Ovary (tissue), 9 donors: ENCODE measurements around the gene PA2G4. TPM values are rescaled to one million over a fixed set of nuclear protein-coding genes. Genes with fewer than 3 reads are reported as not detected.
"Not testable (repeated sequence)": the region's sequence is repeated elsewhere in the genome, so short reads cannot be mapped to it uniquely, and the experiment has no call there.

ENCODE experiments used
- DNase-seq, 5 donors: peaks; one replicate each; pipeline ENCODE4 v3.0.0-alpha.2; 2019 to 2020
- H3K27ac ChIP-seq, 2 donors: fragments of 200-600 bp; one replicate each; pipeline versions ENCODE4 v1.5.1 to v1.8.0; 2019 to 2022
- H3K27me3 ChIP-seq: fragments of 200-600 bp; one replicate; pipeline ENCODE4 v1.8.0; 2022
- H3K36me3 ChIP-seq: fragments of 200-600 bp; sonication (generic); one replicate; pipeline ENCODE4 v1.5.1; 2019
- H3K4me1 ChIP-seq: one replicate; pipeline ENCODE4 v1.8.1; 2013; ENCODE audit warnings: mild to moderate bottlenecking, moderate library complexity; ENCODE audit not compliant: insufficient read depth
- H3K4me3 ChIP-seq: fragments of 200-600 bp; sonication (generic); one replicate; pipeline ENCODE4 v1.5.1; 2017
- H3K9me3 ChIP-seq, 2 donors: fragments of 200-600 bp in 1 of 2; sonication (generic) in 1 of 2; one replicate each; pipeline versions ENCODE4 v1.5.1 to v1.8.1; 2013 to 2019; ENCODE audit warnings: mild to moderate bottlenecking in 1 of 2, moderate library complexity in 1 of 2
- EP300 ChIP-seq: sonication (generic); formaldehyde crosslinking; IDR thresholded peaks from one replicate; pipeline ENCODE4 v1.6.1; 2017; ENCODE audit warnings: antibody characterized with exemption
- POLR2A ChIP-seq: fragments of 450-650 bp; IDR thresholded peaks from one replicate; pipeline ENCODE4 v1.6.1; 2017; ENCODE audit warnings: antibody characterized with exemption, mild to moderate bottlenecking, moderate library complexity
- WGBS, 3 donors: extraction: QIAGEN DNeasy Blood & Tissue Kit in 1 of 3; methylation state at CpG; one replicate each; pipeline versions ENCODE4 v1.1.5 to v1.1.7; 2013 to 2017; 5-methylcytosine and 5-hydroxymethylcytosine counted together
- intact Hi-C, 4 donors: fragments of 100-400 bp; cut with DNase I; formaldehyde crosslinking; loops; one replicate each; pipeline versions ENCODE4 v1.11.0 to v1.15.1; 2022 to 2023
- polyA plus RNA-seq, 2 donors: library from polyadenylated mRNA; stranded (reverse); fragments of 200-250 nt in 1 of 2; fragments of 350-450 nt in 1 of 2; fragmentation: Illumina TruSeq in 1 of 2; extraction: RNeasy Lipid Tissue Mini Kit (QIAGEN cat#74804) in 1 of 2; gene quantifications; one replicate each; pipeline ENCODE4 v1.2.3, GENCODE V29; 2013 to 2014
- total RNA-seq, 7 donors: library from RNA; depleted of rRNA in 2 of 7; stranded (reverse); fragments of >200 nt in 2 of 7; fragmentation: NEBNext Ultra II Directional in 3 of 7; extraction: Animal tissue kit (Norgen Biotek cat#: 25700) in 3 of 7; gene quantifications; one replicate each; pipeline versions ENCODE4 v1.1.0 to v1.2.4, GENCODE V29; 2016 to 2023
- TF ChIP-seq, protein P1 (sequence below), 3 donors: fragments of 450-650 bp in 2 of 3; fragments of 200-600 bp in 1 of 3; IDR thresholded peaks; one replicate each; pipeline versions ENCODE4 v1.5.1 to v1.8.0; 2016 to 2022; ENCODE audit warnings: antibody characterized with exemption in 3 of 3, mild to moderate bottlenecking in 1 of 3
- donor health status: DM: no; HTN: no; CAD: no; lungs with moderate emphysema.
- donor health status: DM: no; HTN: no; CAD: no.
- donor health status: Bipolar disorder and iron deficiency.
- donor health status: DM: yes; HTN: yes; CAD: no.
- donor health status: DM: no; HTN: no; CAD: no.
- donor health status: DM: yes; HTN: yes; CAD: no.

Gene PA2G4
- total and polyA plus RNA-seq, 9 donors: 65.6 to 219 (median 79.7) TPM

DNA sequence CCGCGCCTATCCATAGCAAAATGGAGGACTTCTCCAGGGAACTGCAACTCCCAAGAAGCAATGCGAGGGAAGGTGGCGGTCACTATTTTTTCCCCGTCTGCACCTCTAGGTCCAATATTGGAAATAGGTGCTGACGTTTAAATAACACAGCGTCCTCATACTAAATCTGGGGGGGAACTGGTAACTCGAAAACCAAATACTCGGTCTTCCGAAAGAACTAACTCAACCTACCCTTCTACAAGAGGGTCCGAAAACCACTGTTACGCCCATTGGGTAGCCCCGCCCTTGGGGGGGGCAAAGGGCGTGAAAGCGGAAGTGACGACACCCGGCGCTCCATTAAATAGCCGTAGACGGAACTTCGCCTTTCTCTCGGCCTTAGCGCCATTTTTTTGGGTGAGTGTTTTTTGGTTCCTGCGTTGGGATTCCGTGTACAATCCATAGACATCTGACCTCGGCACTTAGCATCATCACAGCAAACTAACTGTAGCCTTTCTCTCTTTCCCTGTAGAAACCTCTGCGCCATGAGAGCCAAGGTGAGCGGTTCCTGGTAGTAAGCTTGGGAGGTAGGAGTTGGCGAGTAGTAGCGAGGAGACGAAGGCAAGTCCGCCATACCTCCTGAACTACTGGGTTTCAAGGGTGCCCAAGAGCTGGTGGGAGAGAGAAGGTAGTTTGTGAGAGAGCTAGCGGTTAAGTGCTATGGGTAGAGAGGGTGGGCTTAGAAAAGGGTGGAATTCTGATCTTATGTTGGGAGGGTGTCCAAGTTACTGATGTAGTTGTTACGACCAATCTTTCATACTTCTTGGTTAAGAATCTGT, 12.1 kb downstream of the PA2G4 start, which contains the start of gene RPL41:
Gene RPL41, plus strand, starts transcription at position 367 of the 815 bp plus-strand sequence.
- peak within 1 kb of the TSS; percentile 51 to 92 for H3K27ac ChIP-seq
- 0 to 1% (median 0%) methylated on average over 34 of the region's 34 CpGs for WGBS, 3 donors
- H3K4me1 ChIP-seq: peaks cover 2% of the 10 kb centered on the region
- no peaks in the 10 kb centered on the region for H3K9me3 ChIP-seq
- H3K36me3 ChIP-seq: no peaks in the 10 kb centered on the region
- H3K27me3 ChIP-seq: no peaks in the 10 kb centered on the region
- H3K4me3 ChIP-seq: peak within 1 kb of the TSS; percentile 77
- TF ChIP-seq EP300 (no peak), POLR2A (peak; percentile 98)
- TF ChIP-seq, protein P1, sequence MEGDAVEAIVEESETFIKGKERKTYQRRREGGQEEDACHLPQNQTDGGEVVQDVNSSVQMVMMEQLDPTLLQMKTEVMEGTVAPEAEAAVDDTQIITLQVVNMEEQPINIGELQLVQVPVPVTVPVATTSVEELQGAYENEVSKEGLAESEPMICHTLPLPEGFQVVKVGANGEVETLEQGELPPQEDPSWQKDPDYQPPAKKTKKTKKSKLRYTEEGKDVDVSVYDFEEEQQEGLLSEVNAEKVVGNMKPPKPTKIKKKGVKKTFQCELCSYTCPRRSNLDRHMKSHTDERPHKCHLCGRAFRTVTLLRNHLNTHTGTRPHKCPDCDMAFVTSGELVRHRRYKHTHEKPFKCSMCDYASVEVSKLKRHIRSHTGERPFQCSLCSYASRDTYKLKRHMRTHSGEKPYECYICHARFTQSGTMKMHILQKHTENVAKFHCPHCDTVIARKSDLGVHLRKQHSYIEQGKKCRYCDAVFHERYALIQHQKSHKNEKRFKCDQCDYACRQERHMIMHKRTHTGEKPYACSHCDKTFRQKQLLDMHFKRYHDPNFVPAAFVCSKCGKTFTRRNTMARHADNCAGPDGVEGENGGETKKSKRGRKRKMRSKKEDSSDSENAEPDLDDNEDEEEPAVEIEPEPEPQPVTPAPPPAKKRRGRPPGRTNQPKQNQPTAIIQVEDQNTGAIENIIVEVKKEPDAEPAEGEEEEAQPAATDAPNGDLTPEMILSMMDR (IDR thresholded peaks at IDR 0.05): peak in 1 of 3 donors; percentile 38
- DNase-seq: peak; percentile 93 to 97 (median 96)
- intact Hi-C loops: no loop called here

DNA sequence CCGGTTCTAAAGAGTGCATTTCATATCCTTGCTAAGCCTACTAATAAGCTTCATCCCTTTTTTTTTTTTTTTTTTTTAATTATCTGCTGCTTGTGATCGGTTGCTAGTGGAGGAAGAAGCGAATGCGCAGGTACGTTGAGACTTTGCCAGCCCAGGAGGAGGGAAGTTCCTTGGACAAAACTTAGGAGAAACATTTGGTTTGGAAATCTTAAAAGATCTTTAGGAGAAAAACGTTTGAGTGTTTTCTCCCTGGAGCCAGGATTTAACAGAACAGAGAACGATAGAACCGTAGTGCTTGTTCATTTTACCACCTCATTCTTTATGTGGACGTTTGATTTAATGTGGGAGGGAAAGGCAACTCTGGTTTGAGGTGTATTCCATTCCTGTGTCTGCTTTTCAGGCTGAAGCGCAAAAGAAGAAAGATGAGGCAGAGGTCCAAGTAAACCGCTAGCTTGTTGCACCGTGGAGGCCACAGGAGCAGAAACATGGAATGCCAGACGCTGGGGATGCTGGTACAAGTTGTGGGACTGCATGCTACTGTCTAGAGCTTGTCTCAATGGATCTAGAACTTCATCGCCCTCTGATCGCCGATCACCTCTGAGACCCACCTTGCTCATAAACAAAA, 12.8 kb downstream of the PA2G4 start:
- whole genome bisulfite sequencing, 3 donors: 0 to 2% (median 1%) methylated on average over 12 to 16 of the region's 16 CpGs
- intact Hi-C loops: not testable (repeated sequence)

DNA sequence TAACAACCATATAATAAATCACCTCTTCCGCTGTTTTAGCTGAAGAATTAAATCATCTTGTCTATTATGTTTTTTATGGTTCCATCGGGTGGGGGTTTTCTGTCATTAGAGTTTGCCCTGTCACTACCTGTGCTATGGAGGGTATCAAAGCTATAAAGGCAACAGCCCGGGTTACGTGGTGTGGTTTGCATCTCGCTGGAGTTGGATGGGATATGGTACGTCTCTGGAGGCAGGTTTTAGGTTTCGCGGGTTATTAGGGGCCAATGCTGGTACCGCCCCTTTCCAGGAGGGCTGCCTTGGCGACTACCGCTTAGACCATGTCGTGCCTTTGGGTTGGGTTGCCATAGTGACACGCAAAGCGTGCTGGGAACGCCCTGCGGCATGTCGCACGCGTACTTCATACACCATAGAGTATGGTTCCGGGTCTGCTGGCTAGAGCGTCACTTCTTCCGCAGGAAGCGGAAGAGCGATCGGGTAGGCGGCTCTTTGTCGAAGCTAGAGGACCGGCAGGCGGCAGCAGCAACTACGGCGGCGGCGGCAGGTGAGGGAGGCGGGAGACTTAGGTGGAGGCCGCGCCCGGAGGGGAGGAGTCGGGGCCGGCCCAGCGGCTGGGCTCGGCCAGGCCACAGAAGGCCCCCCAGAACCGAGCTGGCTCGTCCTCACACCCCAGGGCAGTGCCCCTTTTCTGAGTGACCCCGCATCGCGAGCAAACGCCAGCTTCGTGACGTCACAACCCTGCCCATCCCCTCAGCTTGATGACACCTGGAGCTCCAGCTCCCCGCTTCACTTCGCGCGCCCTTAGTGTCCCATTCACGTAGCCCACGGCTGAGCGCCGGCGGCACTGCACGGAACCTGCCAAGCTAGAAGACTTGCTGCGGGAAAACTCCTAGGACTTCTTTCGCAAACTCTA, 13.7 kb downstream of the PA2G4 start, which contains the start of gene ZC3H10:
Gene ZC3H10, plus strand, starts transcription at position 489 of the 910 bp plus-strand sequence. CDS start 2,297 bp downstream, outside the sequence.
- H3K9me3 ChIP-seq: no peaks in the 10 kb centered on the region
- intact Hi-C loops: loop anchor here in 2 of 4 donors (2.0 kb wide), 2 partner anchors 73 to 107 kb away; partner anchors contain the start of gene NABP2 (in 1 of the 2)
- H3K27me3 ChIP-seq: no peaks in the 10 kb centered on the region
- peaks cover 2% of the 10 kb centered on the region for H3K4me1 ChIP-seq
- H3K36me3 ChIP-seq: no peaks in the 10 kb centered on the region
- TF ChIP-seq POLR2A: peak; percentile 98
- TF ChIP-seq, protein P1 (IDR thresholded peaks at IDR 0.05): peak; percentile 25 to 83 (median 79)
- peak; percentile 89 for TF ChIP-seq EP300
- H3K27ac ChIP-seq: peak within 1 kb of the TSS; percentile 91 to 92
- DNase-seq: peak; percentile 96 to 99 (median 98)
- WGBS, 3 donors: 0 to 1% (median 1%) methylated on average over 60 to 61 of the region's 61 CpGs
- peak within 1 kb of the TSS; percentile 77 for H3K4me3 ChIP-seq

More for the DNA sequence above, 12.8 kb downstream of the PA2G4 start:
- H3K9me3 ChIP-seq, H3K27me3 ChIP-seq, H3K4me1 ChIP-seq, H3K36me3 ChIP-seq: not testable (repeated sequence)
- peak in 3 of 5 donors; percentile 26 to 50 (median 47) for DNase-seq
- Histone ChIP-seq H3K27ac (peak overlapping the region; percentile 51 to 92), H3K4me3 (peak overlapping the region; percentile 77)

DNA sequence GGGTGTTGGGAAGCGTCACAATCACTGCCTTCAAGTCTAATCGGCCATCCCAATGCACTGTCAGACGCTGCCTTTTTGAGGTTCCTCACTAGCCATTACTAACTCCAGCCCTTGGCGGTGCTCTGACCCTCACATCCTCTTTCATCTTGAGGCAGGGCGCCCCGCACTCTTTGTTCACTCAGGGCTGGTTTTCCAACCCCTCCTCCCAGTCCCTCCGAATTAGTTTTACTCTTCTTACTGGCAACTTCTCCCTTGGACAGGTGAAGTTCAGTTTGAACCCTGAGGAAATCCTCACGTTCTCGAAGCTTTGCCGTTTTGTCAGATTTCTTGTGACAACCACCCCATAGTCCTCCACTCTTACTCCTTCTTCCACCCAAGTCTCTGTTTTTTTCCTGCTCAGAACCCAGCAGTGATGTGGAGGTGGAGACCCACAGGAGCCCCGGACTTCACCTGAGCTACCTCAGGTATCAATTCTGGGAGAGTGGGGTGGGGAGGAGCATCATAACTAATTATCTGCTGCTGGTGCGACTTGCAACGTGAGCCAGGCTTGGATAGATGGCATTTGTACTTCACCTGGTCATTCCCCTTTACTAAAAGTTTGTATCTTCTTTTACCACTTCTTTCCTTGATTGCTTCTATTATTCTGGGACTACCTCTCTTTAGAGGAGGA, 14.5 kb downstream of the PA2G4 start:
- WGBS, 3 donors: 4 to 8% (median 5%) methylated on average over 13 of the region's 13 CpGs
- Histone ChIP-seq H3K27me3 (no peaks in the 10 kb centered on the region), H3K27ac (peak overlapping the region; percentile 84 to 91), H3K4me3 (peak overlapping the region; percentile 76), H3K9me3 (no peaks in the 10 kb centered on the region), H3K4me1 (peaks cover 2% of the 10 kb centered on the region), H3K36me3 (no peaks in the 10 kb centered on the region)
- TF ChIP-seq, protein P1 (IDR thresholded peaks at IDR 0.05): no peak
- TF ChIP-seq EP300 (no peak), POLR2A (no peak)
- DNase-seq: no peak
- intact Hi-C loops: loop anchor here in 2 of 4 donors (2.0 kb wide), 2 partner anchors 72 to 106 kb away; partner anchors contain the start of gene NABP2 (in 1 of the 2)
